Endothelial cell of umbilical vein (primary cell): ENCODE results near the gene MIS12. TPM values are rescaled to one million over a fixed set of nuclear protein-coding genes. Genes with fewer than 3 reads are reported as not detected.

ENCODE experiments used
- BruUV-seq: library from RNA; stranded (reverse); fragments of 400-500 nt; replicated peaks from 2 replicates; lab custom pipeline; 2021; lab: Mats Ljungman, UMichigan
- CTCF ChIA-PET: fragments of 300-600, 350-600 bp; sonication (Branson Sonifier 250); formaldehyde crosslinking; loops from one replicate; lab custom pipeline; 2021; ENCODE audit warnings: antibody characterized with exemption, inconsistent platforms; lab: Charles Lee
- POLR2A ChIA-PET: fragments of 300-600, 350-600 bp; sonication (Branson Sonifier 250); formaldehyde crosslinking; loops from one replicate; lab custom pipeline; 2021; ENCODE audit warnings: antibody characterized with exemption, inconsistent platforms; lab: Charles Lee
- DNase-seq: peaks from one replicate; pipeline ENCODE4 v3.0.0-alpha.2; 2011; ENCODE audit warnings: low read depth, low spot score
- FAIRE-seq: peaks from 2 replicates; lab custom pipeline; 2011; peaks lifted over from hg19 to GRCh38; lab: Jason Lieb, UNC
- H2AFZ ChIP-seq: 2 replicates; pipeline ENCODE4 v1.6.0; 2012; ENCODE audit warnings: low read depth, low read length, control low read depth, inconsistent platforms
- H3K27ac ChIP-seq: 2 replicates; pipeline ENCODE4 v1.5.1; 2011; ENCODE audit warnings: low read depth, mild to moderate bottlenecking, control low read depth, low read length, moderate library complexity; ENCODE audit not compliant: insufficient read depth
- H3K27me3 ChIP-seq, 2 experiments: 2 replicates each; pipeline versions ENCODE4 v1.6.0 to v1.6.1; 2011; ENCODE audit warnings: low read length in 2 of 2, mixed read lengths in 1 of 2; ENCODE audit not compliant: control insufficient read depth in 2 of 2, insufficient read depth in 2 of 2
- H3K36me3 ChIP-seq, 2 experiments: 2 replicates in 1 of 2; 3 replicates in 1 of 2; pipeline ENCODE4 v1.5.1; 2011; ENCODE audit warnings: low read length in 2 of 2, mild to moderate bottlenecking in 1 of 2, moderate library complexity in 1 of 2; ENCODE audit not compliant: control insufficient read depth in 2 of 2, insufficient read depth in 2 of 2; ENCODE audit errors: extremely low read depth in 1 of 2
- H3K4me1 ChIP-seq: 3 replicates; pipeline ENCODE4 v1.5.1; 2011; ENCODE audit warnings: mild to moderate bottlenecking, low read length; ENCODE audit not compliant: control insufficient read depth, insufficient read depth; ENCODE audit errors: extremely low read depth
- H3K4me2 ChIP-seq: 2 replicates; pipeline ENCODE4 v1.6.1; 2011; ENCODE audit warnings: low read length, control low read depth, mixed read lengths; ENCODE audit not compliant: insufficient read depth
- H3K4me3 ChIP-seq, 3 experiments: fragments of 200-600 bp in 1 of 3; sonication (generic), shearing (Covaris generic) in 1 of 3; replicated peaks in 1 of 3; 2 replicates each; pipeline ENCODE4 v1.5.1; 2011 to 2016; ENCODE audit warnings: control low read depth in 3 of 3, low read length in 3 of 3, mild to moderate bottlenecking in 2 of 3, inconsistent platforms in 1 of 3, low read depth in 1 of 3, moderate library complexity in 1 of 3; ENCODE audit not compliant: insufficient read depth in 1 of 3
- H3K79me2 ChIP-seq: 2 replicates; pipeline ENCODE4 v1.6.0; 2012; ENCODE audit warnings: low read length, inconsistent platforms; ENCODE audit not compliant: control insufficient read depth, insufficient read depth
- H3K9ac ChIP-seq: replicated peaks from 2 replicates; pipeline ENCODE3; 2011; ENCODE audit warnings: low read length, control low read depth; ENCODE audit not compliant: insufficient read depth; ENCODE audit errors: extremely low read depth
- H3K9me1 ChIP-seq: replicated peaks from 3 replicates; pipeline ENCODE4 v1.6.0; 2011; ENCODE audit warnings: mild to moderate bottlenecking, low read length; ENCODE audit not compliant: control insufficient read depth, insufficient read depth; ENCODE audit errors: extremely low read depth
- H3K9me3 ChIP-seq: replicated peaks from 2 replicates; pipeline ENCODE4 v1.5.1; 2012; ENCODE audit warnings: low read length, inconsistent platforms; ENCODE audit not compliant: control insufficient read depth, insufficient read depth
- H4K20me1 ChIP-seq: replicated peaks from 2 replicates; pipeline ENCODE3; 2011; ENCODE audit warnings: mild to moderate bottlenecking, low read length; ENCODE audit not compliant: control insufficient read depth, insufficient read depth; ENCODE audit errors: extremely low read depth
- CTCF ChIP-seq, 2 donors: IDR thresholded peaks; 1 replicate in 1 of 2; 2 replicates in 1 of 2; pipeline ENCODE4 v1.5.1; 2011; ENCODE audit warnings: low read length in 2 of 2, mild to moderate bottlenecking in 2 of 2, moderate library complexity in 2 of 2, control low read depth in 1 of 2, inconsistent platforms in 1 of 2, low read depth in 1 of 2; ENCODE audit not compliant: insufficient read depth in 1 of 2; ENCODE audit errors: extremely low read depth in 1 of 2
- EZH2 ChIP-seq: IDR thresholded peaks from 2 replicates; pipeline ENCODE4 v1.6.1; 2012; ENCODE audit warnings: borderline replicate concordance, low read depth, mild to moderate bottlenecking, moderate library complexity, low read length, inconsistent platforms; ENCODE audit not compliant: severe bottlenecking
- FOS ChIP-seq: IDR thresholded peaks from 2 replicates; pipeline ENCODE4 v1.6.1; 2011; ENCODE audit warnings: mild to moderate bottlenecking, low read length, moderate library complexity, borderline replicate concordance; ENCODE audit not compliant: insufficient read depth
- GATA2 ChIP-seq: IDR thresholded peaks from 2 replicates; pipeline ENCODE4 v1.7.0; 2011; ENCODE audit warnings: low read depth, mild to moderate bottlenecking, moderate library complexity, mixed read lengths, low read length; ENCODE audit not compliant: insufficient read length, insufficient read depth
- JUN ChIP-seq: IDR thresholded peaks from 2 replicates; pipeline ENCODE4 v1.6.1; 2011; ENCODE audit warnings: borderline replicate concordance, low read depth; ENCODE audit not compliant: insufficient read length, insufficient read depth
- MAX ChIP-seq: IDR thresholded peaks from 2 replicates; pipeline ENCODE4 v1.6.1; 2011; ENCODE audit not compliant: insufficient read depth, insufficient read length
- MYC ChIP-seq: IDR thresholded peaks from one replicate; pipeline ENCODE4 v1.6.1; 2011; ENCODE audit warnings: mild to moderate bottlenecking, low read depth, low read length
- POLR2A ChIP-seq: IDR thresholded peaks from 2 replicates; pipeline ENCODE4 v1.6.1; 2012; ENCODE audit warnings: low read depth, mild to moderate bottlenecking, control low read depth, low read length
- POLR2AphosphoS5 ChIP-seq: IDR thresholded peaks from 2 replicates; pipeline ENCODE4 v1.6.1; 2012; ENCODE audit warnings: low read depth, mild to moderate bottlenecking, control low read depth, low read length, moderate library complexity; ENCODE audit not compliant: insufficient read depth
- dilution Hi-C: fragments of 300-500 bp; cut with MboI; formaldehyde crosslinking; loops from one replicate; pipeline ENCODE4 v1.15.0; 2019; ENCODE audit warnings: low sequenced_read_pairs; ENCODE audit not compliant: extremely low pct_ligation_motif_present
- intact Hi-C: fragments of 100-400 bp; cut with micrococcal nuclease; formaldehyde crosslinking; loops from one replicate; pipeline ENCODE4 v1.10.0; 2022
- polyA plus RNA-seq, 4 experiments: library from polyadenylated mRNA; depleted of rRNA in 3 of 4; stranded (reverse) in 3 of 4; unstranded in 1 of 4; fragments of >200 nt; gene quantifications; 2 replicates each; pipeline versions ENCODE4 v1.2.1 to v1.2.3, GENCODE V29; 2011 to 2012; ENCODE audit warnings: missing spikeins in 1 of 4
- total RNA-seq: library from RNA; stranded (reverse); gene quantifications from 2 replicates; pipeline ENCODE4 v1.2.3, GENCODE V29; 2021

Gene MIS12
- total and polyA plus RNA-seq, 2 donors (not counting 3 experiments of a cell fraction or from before 2014, with no cell fraction given): 8.3 to 20.1 TPM

GRCh38 chr17:5500589-5501391, 14.4 kb downstream of the MIS12 start:
- ChIA-PET POLR2A (interaction anchor here (1.0 kb wide), 1 partner anchor 14 kb away, joined by 3 read pairs; the partner anchor contains the start of gene MIS12), CTCF (interaction anchor here (0.7 to 2.0 kb wide), 6 partner anchors 9 to 935 kb away, joined by 3 to 7 read pairs (median 4); partner anchors contain the start of genes C1QBP, DERL2 and MIS12)
- H3K9ac ChIP-seq: no peak overlapping the region
- no peak overlapping the region for H3K27ac ChIP-seq
- dilution Hi-C loops: no loop called here
- no peaks in the 10 kb centered on the region for H3K9me3 ChIP-seq
- H3K4me3 ChIP-seq: peak overlapping the region; percentile 30 to 79 (median 56)
- peaks cover 0 to 3% of the 10 kb centered on the region in 2 experiments for H3K36me3 ChIP-seq
- no peak for TF ChIP-seq GATA2
- TF ChIP-seq POLR2AphosphoS5: peak; percentile 41
- peak; percentile 23 for TF ChIP-seq POLR2A
- FAIRE-seq (peak; percentile 80), DNase-seq (peak; percentile 85)
- H4K20me1 ChIP-seq: no peaks in the 10 kb centered on the region
- BruUV-seq: no TSS peak
- intact Hi-C loops: loop anchor here (1.0 kb wide), 1 partner anchor 26 kb away; no protein-coding TSS in a partner anchor
- H3K9me1 ChIP-seq: no peaks in the 10 kb centered on the region
- H3K27me3 ChIP-seq: no peaks in the 10 kb centered on the region
- H3K4me1 ChIP-seq: peaks cover 5% of the 10 kb centered on the region
- peak overlapping the region; percentile 55 for H2AFZ ChIP-seq
- peak overlapping the region; percentile 78 for H3K4me2 ChIP-seq
- no peaks in the 10 kb centered on the region for H3K79me2 ChIP-seq

GRCh38 chr17:5501685-5502084, 15.3 kb downstream of the MIS12 start:
- H3K4me3 ChIP-seq: no peak overlapping the region
- TF ChIP-seq FOS: no peak
- TF ChIP-seq POLR2AphosphoS5: no peak
- no peak for TF ChIP-seq MYC
- TF ChIP-seq EZH2: no peak
- no peak for TF ChIP-seq POLR2A
- TF ChIP-seq CTCF (IDR thresholded peaks at IDR 0.05; ENCODE audit: extremely low read depth in 1 of 2, insufficient read depth in 1 of 2, low read depth in 1 of 2, low read length in 2 of 2): no peak
- no peak for TF ChIP-seq JUN
- TF ChIP-seq MAX: no peak
- no peak for TF ChIP-seq GATA2
- intact Hi-C loops: no loop called here
- peaks cover 0 to 3% of the 10 kb centered on the region in 2 experiments for H3K36me3 ChIP-seq
- H3K27ac ChIP-seq: no peak overlapping the region
- H4K20me1 ChIP-seq: no peaks in the 10 kb centered on the region
- H3K9me1 ChIP-seq: no peaks in the 10 kb centered on the region
- no peaks in the 10 kb centered on the region for H3K27me3 ChIP-seq
- no TSS peak for BruUV-seq
- H3K4me2 ChIP-seq: no peak overlapping the region
- dilution Hi-C loops: no loop called here
- H3K9me3 ChIP-seq: no peaks in the 10 kb centered on the region
- DNase-seq (no peak), FAIRE-seq (no peak)
- POLR2A ChIA-PET: no interaction called here
- H3K9ac ChIP-seq: no peak overlapping the region
- no peak overlapping the region for H2AFZ ChIP-seq
- CTCF ChIA-PET: no interaction called here
- peaks cover 5% of the 10 kb centered on the region for H3K4me1 ChIP-seq
- H3K79me2 ChIP-seq: no peaks in the 10 kb centered on the region
